Lower leg skin (tissue), 4 donors: ENCODE data around the gene CD84. TPM values are rescaled to one million over a fixed set of nuclear protein-coding genes. Genes with fewer than 3 reads are reported as not detected.
"Not testable (repeated sequence)": the region's sequence is repeated elsewhere in the genome, so short reads cannot be mapped to it uniquely, and the experiment has no call there.

Experiments used
- DNase-seq, 2 donors: peaks; one replicate each; pipeline ENCODE4 v3.0.0-alpha.2; 2019; ENCODE audit warnings: low spot score in 2 of 2
- H3K4me3 ChIP-seq: fragments of 200-600 bp; sonication (generic); 2 replicates; pipeline ENCODE4 v1.5.1; 2017; ENCODE audit warnings: mild to moderate bottlenecking, low read depth; ENCODE audit not compliant: poor library complexity, severe bottlenecking
- CTCF ChIP-seq, 3 donors: fragments of 450-650 bp; IDR thresholded peaks; one replicate each; pipeline ENCODE4 v1.5.1; 2016; ENCODE audit warnings: antibody characterized with exemption in 3 of 3, mild to moderate bottlenecking in 3 of 3, moderate library complexity in 2 of 3
- POLR2A ChIP-seq, 2 donors: fragments of 450-650 bp; IDR thresholded peaks; one replicate each; pipeline ENCODE4 v1.6.1; 2016 to 2017; ENCODE audit warnings: antibody characterized with exemption in 2 of 2, mild to moderate bottlenecking in 1 of 2, moderate library complexity in 1 of 2
- WGBS, 2 donors: methylation state at CpG; one replicate each; pipeline ENCODE4 v1.1.5; 2018; 5-methylcytosine and 5-hydroxymethylcytosine counted together
- intact Hi-C: fragments of 100-400 bp; cut with DNase I; formaldehyde crosslinking; loops from one replicate; pipeline ENCODE4 v1.15.0; 2023; ENCODE audit warnings: low total_unique reads
- total RNA-seq, 4 donors: library from RNA; depleted of rRNA; stranded (reverse); fragments of >200 nt; gene quantifications; one replicate each; pipeline ENCODE4 v1.1.0, GENCODE V29; 2016

The CD84 gene
- total RNA-seq, 4 donors from 2014 or later = 1.7 to 3.9 (median 2.0) TPM

GRCh38 chr1:160534823-160535605 is 44.3 kb downstream of the CD84 start:
- no peak for DNase-seq
- intact Hi-C loops = no loop called here
- H3K4me3 ChIP-seq = no peak overlapping the region
- WGBS, 2 donors = 71 to 84% methylated on average over 3 of the region's 3 CpGs
- TF ChIP-seq POLR2A (IDR thresholded peaks at IDR 0.05) = no peak
- no peak for TF ChIP-seq CTCF (IDR thresholded peaks at IDR 0.05)

- H3K4me3 ChIP-seq, DNase-seq, intact Hi-C loops: not testable (repeated sequence)
- 80 to 100% methylated on average over 1 of the region's 5 CpGs for WGBS, 2 donors
These were observed 46.8 kb downstream of the CD84 start for GRCh38 chr1:160532557-160532813.

- 83 to 91% methylated on average over 18 to 20 of the region's 29 CpGs for WGBS, 2 donors
- DNase-seq, H3K4me3 ChIP-seq, intact Hi-C loops: not testable (repeated sequence)
These were observed 47.3 kb downstream of the CD84 start for GRCh38 chr1:160531809-160532556.

GRCh38 chr1:160529401-160529952 is 49.8 kb downstream of the CD84 start:
- DNase-seq, intact Hi-C loops, H3K4me3 ChIP-seq: not testable (repeated sequence)
- WGBS, 2 donors = 79 to 81% methylated on average over 7 of the region's 7 CpGs

- H3K4me3 ChIP-seq, DNase-seq, intact Hi-C loops: not testable (repeated sequence)
- 85 to 90% methylated on average over 2 of the region's 2 CpGs for WGBS, 2 donors
These were observed 55.5 kb downstream of the CD84 start for GRCh38 chr1:160523789-160524188.

GRCh38 chr1:160522622-160523345 is 56.5 kb downstream of the CD84 start, which contains the start of gene SLAMF6:
Gene SLAMF6, minus strand, starts transcription at chr1:160523255. Its CDS starts 63 bp downstream, at chr1:160523192.
- no peak for TF ChIP-seq POLR2A (IDR thresholded peaks at IDR 0.05)
- TF ChIP-seq CTCF (IDR thresholded peaks at IDR 0.05) = no peak
- intact Hi-C loops = no loop called here
- DNase-seq = no peak
- H3K4me3 ChIP-seq = no peak within 1 kb of the TSS
- 58 to 74% methylated on average over 11 of the region's 11 CpGs for WGBS, 2 donors

- 68% methylated on average over 3 of the region's 3 CpGs for WGBS, 2 donors
- no peak for TF ChIP-seq POLR2A (IDR thresholded peaks at IDR 0.05)
- no peak for TF ChIP-seq CTCF (IDR thresholded peaks at IDR 0.05)
- no peak overlapping the region for H3K4me3 ChIP-seq
- no peak for DNase-seq
- intact Hi-C loops = no loop called here
These were observed 57.2 kb downstream of the CD84 start for GRCh38 chr1:160522136-160522535.
